Osteoblast (primary cell): ENCODE measurements around the gene SPATA1. TPM values are rescaled to one million over a fixed set of nuclear protein-coding genes. Genes with fewer than 3 reads are reported as not detected.
A peak's percentile ranks its signal among the peaks of the same experiment; 100 is the strongest.

ENCODE experiments used
- DNase-seq: peaks from one replicate; pipeline ENCODE4 v3.0.0; 2011; ENCODE audit warnings: low spot score, mixed read lengths; ENCODE audit not compliant: insufficient read length; ENCODE audit errors: missing footprints
- H2AFZ ChIP-seq: 2 replicates; pipeline ENCODE4 v1.6.0; 2011; ENCODE audit warnings: mild to moderate bottlenecking, low read length
- H3K27ac ChIP-seq: 2 replicates; pipeline ENCODE4 v1.5.1; 2011; ENCODE audit warnings: mild to moderate bottlenecking, low read depth, low read length, moderate library complexity
- H3K27me3 ChIP-seq: 2 replicates; pipeline ENCODE4 v1.6.0; 2012; ENCODE audit warnings: mild to moderate bottlenecking, control low read depth, inconsistent platforms, low read length, moderate library complexity; ENCODE audit not compliant: insufficient read depth
- H3K36me3 ChIP-seq: 2 replicates; pipeline ENCODE4 v1.5.1; 2011; ENCODE audit warnings: mild to moderate bottlenecking, low read length, control low read depth, moderate library complexity; ENCODE audit not compliant: insufficient read depth
- H3K4me1 ChIP-seq: 2 replicates; pipeline ENCODE4 v1.5.1; 2011; ENCODE audit warnings: mild to moderate bottlenecking, low read length, control low read depth, moderate library complexity; ENCODE audit not compliant: insufficient read depth
- H3K4me2 ChIP-seq: 2 replicates; pipeline ENCODE4 v1.6.0; 2011; ENCODE audit warnings: mild to moderate bottlenecking, low read length; ENCODE audit not compliant: insufficient read depth
- H3K4me3 ChIP-seq: fragments of 200-600 bp; sonication (generic); 3 replicates; pipeline ENCODE4 v1.5.1; 2012; ENCODE audit warnings: mild to moderate bottlenecking, low read length, inconsistent platforms; ENCODE audit not compliant: insufficient read depth
- H3K79me2 ChIP-seq: 2 replicates; pipeline ENCODE4 v1.6.0; 2012; ENCODE audit warnings: mild to moderate bottlenecking, low read length, control low read depth, inconsistent platforms; ENCODE audit not compliant: insufficient read depth
- H3K9me3 ChIP-seq: 2 replicates; pipeline ENCODE4 v1.5.1; 2011; ENCODE audit warnings: low read depth, low read length, control low read depth
- H4K20me1 ChIP-seq: 2 replicates; pipeline ENCODE4 v1.6.0; 2012; ENCODE audit warnings: mild to moderate bottlenecking, low read length, control low read depth; ENCODE audit not compliant: insufficient read depth
- total RNA-seq: library from RNA; depleted of rRNA; stranded (reverse); fragments of >200 nt; gene quantifications from 2 replicates; pipeline ENCODE4 v1.2.3, GENCODE V29; 2012
- TF ChIP-seq, protein P1 (sequence below): IDR thresholded peaks from 2 replicates; pipeline ENCODE4 v1.5.1; 2011; ENCODE audit warnings: mild to moderate bottlenecking, low read depth, low read length, moderate library complexity; ENCODE audit errors: extremely low read depth

The SPATA1 gene
- total RNA-seq, 1 donor = 1.8 TPM

DNA sequence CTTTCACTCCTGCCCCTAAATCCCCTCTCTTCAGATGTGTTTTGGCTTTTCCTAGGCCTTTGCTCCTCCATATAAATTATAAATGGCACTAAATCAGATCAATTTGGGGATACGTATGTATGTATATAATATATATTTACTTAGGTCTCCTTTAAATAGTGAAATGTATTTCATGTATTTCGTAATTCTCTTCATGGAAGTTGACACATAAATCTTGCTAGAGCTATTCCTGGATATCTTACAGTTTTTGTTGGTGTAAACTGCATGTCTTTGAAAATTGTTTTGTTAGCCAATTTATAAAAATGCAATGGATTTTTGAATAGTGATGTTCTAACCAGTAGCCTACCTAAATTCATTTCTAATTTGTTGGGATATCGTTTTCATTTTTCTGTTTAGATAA lies 18.1 kb upstream of the SPATA1 start:
- Histone ChIP-seq H2AFZ (no peak overlapping the region), H3K9me3 (no peaks in the 10 kb centered on the region), H3K27me3 (no peaks in the 10 kb centered on the region), H3K36me3 (peaks cover 53% of the 10 kb centered on the region), H4K20me1 (no peaks in the 10 kb centered on the region), H3K4me3 (no peak overlapping the region), H3K4me2 (no peak overlapping the region), H3K79me2 (peaks cover 44% of the 10 kb centered on the region), H3K27ac (no peak overlapping the region), H3K4me1 (no peaks in the 10 kb centered on the region)
- DNase-seq = peak; percentile 61
- TF ChIP-seq, protein P1, sequence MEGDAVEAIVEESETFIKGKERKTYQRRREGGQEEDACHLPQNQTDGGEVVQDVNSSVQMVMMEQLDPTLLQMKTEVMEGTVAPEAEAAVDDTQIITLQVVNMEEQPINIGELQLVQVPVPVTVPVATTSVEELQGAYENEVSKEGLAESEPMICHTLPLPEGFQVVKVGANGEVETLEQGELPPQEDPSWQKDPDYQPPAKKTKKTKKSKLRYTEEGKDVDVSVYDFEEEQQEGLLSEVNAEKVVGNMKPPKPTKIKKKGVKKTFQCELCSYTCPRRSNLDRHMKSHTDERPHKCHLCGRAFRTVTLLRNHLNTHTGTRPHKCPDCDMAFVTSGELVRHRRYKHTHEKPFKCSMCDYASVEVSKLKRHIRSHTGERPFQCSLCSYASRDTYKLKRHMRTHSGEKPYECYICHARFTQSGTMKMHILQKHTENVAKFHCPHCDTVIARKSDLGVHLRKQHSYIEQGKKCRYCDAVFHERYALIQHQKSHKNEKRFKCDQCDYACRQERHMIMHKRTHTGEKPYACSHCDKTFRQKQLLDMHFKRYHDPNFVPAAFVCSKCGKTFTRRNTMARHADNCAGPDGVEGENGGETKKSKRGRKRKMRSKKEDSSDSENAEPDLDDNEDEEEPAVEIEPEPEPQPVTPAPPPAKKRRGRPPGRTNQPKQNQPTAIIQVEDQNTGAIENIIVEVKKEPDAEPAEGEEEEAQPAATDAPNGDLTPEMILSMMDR = no peak

DNA sequence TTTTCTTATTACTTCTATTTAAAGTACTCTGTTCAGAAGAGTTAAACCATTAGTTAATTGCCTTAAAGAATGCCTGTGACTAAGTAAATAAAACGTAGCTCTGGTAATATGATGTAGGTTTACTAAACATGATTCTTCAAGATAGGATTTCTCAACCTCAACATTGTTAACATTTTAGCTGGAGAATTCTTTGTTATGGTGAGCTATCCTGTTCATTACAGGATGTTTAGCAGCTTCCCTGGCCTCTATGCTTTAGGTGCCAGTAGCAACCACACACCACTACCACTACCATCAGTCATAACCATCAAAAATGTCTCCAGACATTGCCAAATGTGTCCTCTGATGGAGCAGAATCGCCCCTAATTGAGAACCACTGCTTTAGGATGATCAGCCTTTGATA lies 16.4 kb upstream of the SPATA1 start:
- Histone ChIP-seq H3K27ac (no peak overlapping the region), H3K4me3 (no peak overlapping the region), H4K20me1 (no peaks in the 10 kb centered on the region), H3K4me1 (no peaks in the 10 kb centered on the region), H3K36me3 (peaks cover 48% of the 10 kb centered on the region), H3K9me3 (no peaks in the 10 kb centered on the region), H3K4me2 (no peak overlapping the region), H3K27me3 (no peaks in the 10 kb centered on the region), H2AFZ (no peak overlapping the region), H3K79me2 (peaks cover 34% of the 10 kb centered on the region)
- TF ChIP-seq, protein P1 = no peak
- DNase-seq = no peak

GRCh38 chr1:84492726-84493125 lies 13.5 kb upstream of the SPATA1 start:
- Histone ChIP-seq H3K4me2 (no peak overlapping the region), H2AFZ (no peak overlapping the region), H3K9me3 (no peaks in the 10 kb centered on the region), H4K20me1 (no peaks in the 10 kb centered on the region), H3K27me3 (no peaks in the 10 kb centered on the region), H3K27ac (no peak overlapping the region), H3K4me1 (no peaks in the 10 kb centered on the region), H3K36me3 (peaks cover 67% of the 10 kb centered on the region), H3K79me2 (peaks cover 12% of the 10 kb centered on the region), H3K4me3 (no peak overlapping the region)
- TF ChIP-seq, protein P1 = no peak
- DNase-seq = no peak

DNA sequence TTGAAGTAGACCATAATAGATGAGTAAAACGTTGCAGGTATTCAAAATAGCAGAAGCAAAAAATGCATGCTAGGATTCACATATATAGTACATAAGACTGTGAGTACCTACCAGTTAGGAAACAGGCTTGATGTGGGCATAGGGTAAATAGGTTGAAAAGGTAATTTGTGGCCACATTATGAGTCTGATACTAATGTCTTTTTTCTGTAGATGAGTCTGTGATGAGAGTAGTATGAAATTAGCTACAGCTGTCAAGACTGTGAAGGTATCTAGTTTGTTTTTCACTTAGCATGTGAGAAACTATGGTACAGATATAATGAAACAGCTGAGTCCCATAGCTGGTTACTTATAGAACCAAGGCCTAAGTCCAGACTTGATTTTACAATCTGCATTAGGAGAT lies 12.4 kb upstream of the SPATA1 start:
- Histone ChIP-seq H3K27me3 (no peaks in the 10 kb centered on the region), H3K4me2 (no peak overlapping the region), H4K20me1 (no peaks in the 10 kb centered on the region), H2AFZ (no peak overlapping the region), H3K27ac (no peak overlapping the region), H3K79me2 (peaks cover 13% of the 10 kb centered on the region), H3K4me1 (no peaks in the 10 kb centered on the region), H3K36me3 (peaks cover 77% of the 10 kb centered on the region), H3K9me3 (no peaks in the 10 kb centered on the region), H3K4me3 (no peak overlapping the region)
- no peak for DNase-seq
- TF ChIP-seq, protein P1 = no peak
